HFFc6 (cell line): ENCODE measurements around the gene CDH13. TPM values are rescaled to one million over a fixed set of nuclear protein-coding genes. Genes with fewer than 3 reads are reported as not detected.
A peak's percentile ranks its signal among the peaks of the same experiment; 100 is the strongest.

ENCODE experiments used
- DNase-seq: peaks from one replicate; pipeline ENCODE4 v3.0.0-alpha.2; 2018
- H3K27ac Mint-ChIP-seq: 2 replicates; pipeline ENCODE4 v1.8.0; 2020; ENCODE audit warnings: mild to moderate bottlenecking, mixed read lengths
- H3K27me3 Mint-ChIP-seq: 2 replicates; pipeline ENCODE4 v1.8.0; 2021; ENCODE audit warnings: mild to moderate bottlenecking, moderate library complexity, mixed read lengths; ENCODE audit not compliant: insufficient read depth
- H3K36me3 Mint-ChIP-seq: 2 replicates; pipeline ENCODE4 v1.8.0; 2021; ENCODE audit warnings: low read depth, mixed read lengths
- H3K4me1 Mint-ChIP-seq: 2 replicates; pipeline ENCODE4 v1.8.0; 2020; ENCODE audit warnings: low read depth, mixed read lengths
- H3K4me3 Mint-ChIP-seq: 2 replicates; pipeline ENCODE4 v1.8.0; 2020; ENCODE audit warnings: mild to moderate bottlenecking, moderate library complexity, mixed read lengths
- H3K9me3 Mint-ChIP-seq: 2 replicates; pipeline ENCODE4 v1.8.0; 2020; ENCODE audit warnings: mild to moderate bottlenecking, mixed read lengths
- total RNA-seq, 6 experiments: library from RNA; stranded (reverse); fragmentation: NEBNext Ultra II Directional; extraction: Animal tissue kit (Norgen Biotek cat#: 25700); gene quantifications; 2 replicates in 1 of 6; 3 replicates in 5 of 6; pipeline ENCODE4 v1.2.3, GENCODE V29; 2021
- TF ChIP-seq, protein P1 (sequence below): fragments of 200-600 bp; sonication (generic); IDR thresholded peaks from 2 replicates; pipeline ENCODE4 v1.5.0; 2021; ENCODE audit warnings: antibody characterized with exemption, mild to moderate bottlenecking

Gene CDH13
- total RNA-seq, 6 experiments from 2014 or later = 3.6 to 14.7 (median 4.7) TPM

DNA sequence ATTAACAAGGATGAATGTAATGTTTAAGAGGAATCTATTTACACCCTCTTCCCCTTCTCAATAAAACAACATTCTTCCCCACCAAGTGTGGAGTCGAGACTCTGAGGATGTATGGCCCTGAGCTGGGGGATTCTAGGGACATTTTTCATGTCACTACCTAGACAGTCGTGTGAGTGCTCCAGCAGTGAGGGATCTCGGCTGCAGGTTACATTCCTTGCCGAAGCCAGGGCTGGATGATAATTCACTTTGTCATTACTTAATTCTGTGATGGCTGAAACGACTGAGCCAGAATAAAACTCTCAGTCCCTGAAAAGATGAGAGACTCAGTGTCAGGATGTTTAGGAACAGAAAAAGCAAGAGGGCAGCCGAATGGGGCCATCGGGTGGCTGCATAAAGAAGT is 1074.1 kb downstream of the CDH13 start:
- Mint-ChIP-seq H3K27ac (no peak overlapping the region), H3K36me3 (no peaks in the 10 kb centered on the region; the same call in 1 of the 2 replicates), H3K4me1 (no peaks in the 10 kb centered on the region), H3K27me3 (no peaks in the 10 kb centered on the region; the same call in none of the 2 replicates), H3K9me3 (peaks cover 41% of the 10 kb centered on the region), H3K4me3 (no peak overlapping the region)
- DNase-seq = no peak
- TF ChIP-seq, protein P1, sequence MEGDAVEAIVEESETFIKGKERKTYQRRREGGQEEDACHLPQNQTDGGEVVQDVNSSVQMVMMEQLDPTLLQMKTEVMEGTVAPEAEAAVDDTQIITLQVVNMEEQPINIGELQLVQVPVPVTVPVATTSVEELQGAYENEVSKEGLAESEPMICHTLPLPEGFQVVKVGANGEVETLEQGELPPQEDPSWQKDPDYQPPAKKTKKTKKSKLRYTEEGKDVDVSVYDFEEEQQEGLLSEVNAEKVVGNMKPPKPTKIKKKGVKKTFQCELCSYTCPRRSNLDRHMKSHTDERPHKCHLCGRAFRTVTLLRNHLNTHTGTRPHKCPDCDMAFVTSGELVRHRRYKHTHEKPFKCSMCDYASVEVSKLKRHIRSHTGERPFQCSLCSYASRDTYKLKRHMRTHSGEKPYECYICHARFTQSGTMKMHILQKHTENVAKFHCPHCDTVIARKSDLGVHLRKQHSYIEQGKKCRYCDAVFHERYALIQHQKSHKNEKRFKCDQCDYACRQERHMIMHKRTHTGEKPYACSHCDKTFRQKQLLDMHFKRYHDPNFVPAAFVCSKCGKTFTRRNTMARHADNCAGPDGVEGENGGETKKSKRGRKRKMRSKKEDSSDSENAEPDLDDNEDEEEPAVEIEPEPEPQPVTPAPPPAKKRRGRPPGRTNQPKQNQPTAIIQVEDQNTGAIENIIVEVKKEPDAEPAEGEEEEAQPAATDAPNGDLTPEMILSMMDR = no peak

DNA sequence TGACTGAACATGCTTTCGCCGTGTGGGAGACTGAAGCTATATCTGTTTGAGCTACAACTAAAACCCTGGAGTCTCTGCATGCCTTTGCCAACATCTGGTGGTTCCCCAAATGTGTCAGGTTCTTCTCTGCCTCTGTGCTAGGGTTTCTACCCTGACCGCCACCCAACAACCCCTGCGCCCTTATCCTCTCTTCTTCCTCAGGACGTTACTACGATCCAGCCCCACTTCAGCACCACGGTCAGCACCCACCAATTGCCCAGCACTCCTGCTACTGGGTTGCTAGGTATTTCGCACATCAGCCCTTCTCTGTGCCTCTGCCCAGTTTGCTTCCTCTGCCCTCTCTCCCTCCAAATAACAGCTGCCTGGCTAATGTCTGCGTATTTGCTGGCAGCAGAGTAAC is 1074.7 kb downstream of the CDH13 start:
- TF ChIP-seq, protein P1 = no peak
- Mint-ChIP-seq H3K4me3 (no peak overlapping the region), H3K36me3 (no peaks in the 10 kb centered on the region; the same call in 1 of the 2 replicates), H3K4me1 (no peaks in the 10 kb centered on the region), H3K27me3 (no peaks in the 10 kb centered on the region; the same call in none of the 2 replicates), H3K9me3 (peaks cover 47% of the 10 kb centered on the region), H3K27ac (no peak overlapping the region)
- no peak for DNase-seq

DNA sequence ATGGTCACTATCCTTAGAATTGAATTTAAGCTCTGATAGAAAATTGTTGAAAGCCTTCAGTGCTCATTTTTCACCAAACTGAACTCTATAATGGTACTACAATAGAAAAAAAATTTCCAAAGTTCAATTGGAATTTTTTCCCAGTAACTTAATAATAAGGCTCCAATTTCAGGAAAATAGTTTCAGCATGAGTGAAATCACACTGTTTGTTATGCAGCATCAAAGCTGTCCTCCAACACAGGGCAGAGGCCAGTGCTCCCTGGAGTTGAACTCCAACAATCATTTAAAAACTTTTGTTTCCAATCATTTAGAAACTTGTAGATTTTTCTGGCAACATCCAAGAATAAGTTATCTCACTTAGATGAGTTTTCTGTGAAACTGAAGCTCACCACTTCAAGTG is 1077.9 kb downstream of the CDH13 start:
- H3K36me3 Mint-ChIP-seq = no peaks in the 10 kb centered on the region; the same call in 1 of the 2 replicates
- no peak for DNase-seq
- H3K9me3 Mint-ChIP-seq = peaks cover 55% of the 10 kb centered on the region
- H3K4me1 Mint-ChIP-seq = no peaks in the 10 kb centered on the region
- H3K27ac Mint-ChIP-seq = no peak overlapping the region
- TF ChIP-seq, protein P1 = no peak
- no peaks in the 10 kb centered on the region; the same call in 1 of the 2 replicates for H3K27me3 Mint-ChIP-seq
- no peak overlapping the region for H3K4me3 Mint-ChIP-seq

DNA sequence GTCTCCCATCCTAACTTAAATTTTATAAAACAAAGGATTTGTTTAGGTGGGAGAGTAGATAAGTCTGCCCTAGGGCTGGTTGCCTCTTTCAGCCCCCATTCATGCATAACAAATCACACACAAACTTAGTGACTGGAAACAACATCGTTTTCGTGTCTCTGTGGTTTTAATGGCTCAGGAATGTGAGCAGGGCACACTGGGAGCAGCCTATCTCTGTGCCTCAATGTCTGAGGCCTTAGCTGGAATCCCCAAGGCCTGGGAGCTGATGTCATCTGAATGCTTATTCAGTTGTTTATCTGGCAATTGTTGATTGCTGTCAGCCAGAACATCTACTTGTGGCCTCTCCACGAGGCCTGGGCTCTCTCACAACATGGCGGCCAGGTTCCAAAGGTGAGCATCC is 1079.1 kb downstream of the CDH13 start:
- TF ChIP-seq, protein P1 = no peak
- Mint-ChIP-seq H3K27me3 (no peaks in the 10 kb centered on the region), H3K27ac (peak overlapping the region; percentile 69), H3K9me3 (peaks cover 61% of the 10 kb centered on the region), H3K4me3 (no peak overlapping the region), H3K36me3 (no peaks in the 10 kb centered on the region; the same call in 1 of the 2 replicates), H3K4me1 (no peaks in the 10 kb centered on the region)
- no peak for DNase-seq

DNA sequence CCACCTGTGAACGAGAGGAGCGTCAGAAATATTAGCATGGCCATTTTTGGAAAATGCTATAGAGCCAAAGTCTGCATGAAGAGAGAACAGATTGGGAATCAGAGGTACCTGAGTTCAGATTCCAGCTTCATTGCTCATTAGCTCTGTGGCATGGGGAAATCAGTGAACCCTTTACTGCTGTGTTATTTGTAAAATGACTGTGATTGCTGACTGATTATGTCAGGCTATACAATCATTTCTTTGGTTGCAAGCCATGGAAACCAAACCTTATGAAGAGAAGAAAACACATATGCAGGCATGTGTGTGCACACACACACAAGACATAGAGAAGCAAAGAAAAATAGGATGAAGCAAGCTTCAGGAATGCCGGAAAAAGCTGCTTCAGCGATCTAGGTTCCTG is 1079.6 kb downstream of the CDH13 start:
- peaks cover 59% of the 10 kb centered on the region for H3K9me3 Mint-ChIP-seq
- no peaks in the 10 kb centered on the region for H3K4me1 Mint-ChIP-seq
- TF ChIP-seq, protein P1 = no peak
- peak overlapping the region; percentile 69 for H3K27ac Mint-ChIP-seq
- H3K36me3 Mint-ChIP-seq = no peaks in the 10 kb centered on the region; the same call in 1 of the 2 replicates
- H3K27me3 Mint-ChIP-seq = no peaks in the 10 kb centered on the region
- DNase-seq = peak; percentile 7
- H3K4me3 Mint-ChIP-seq = no peak overlapping the region

DNA sequence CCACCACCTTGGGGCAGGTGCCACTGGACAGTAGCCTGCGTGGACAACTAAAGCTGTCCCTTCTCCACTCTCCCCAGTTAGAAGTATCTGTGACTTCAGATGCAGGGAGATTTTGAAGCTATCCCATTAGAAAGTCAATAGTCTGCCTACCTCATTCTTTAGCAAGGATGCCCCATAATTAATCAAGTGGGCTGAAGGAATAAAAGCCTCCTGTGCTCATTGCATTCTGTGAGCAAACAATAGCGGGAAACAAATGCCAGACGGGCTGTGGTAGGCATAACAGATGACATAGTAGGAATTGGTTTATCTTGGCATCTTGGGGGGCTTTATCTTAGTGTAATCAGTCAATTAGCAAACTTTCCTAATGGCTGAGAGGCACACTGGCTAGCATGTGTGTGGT is 1084.3 kb downstream of the CDH13 start:
- Mint-ChIP-seq H3K4me3 (no peak overlapping the region), H3K4me1 (no peaks in the 10 kb centered on the region), H3K27me3 (no peaks in the 10 kb centered on the region), H3K27ac (no peak overlapping the region), H3K9me3 (peaks cover 38% of the 10 kb centered on the region), H3K36me3 (no peaks in the 10 kb centered on the region)
- no peak for DNase-seq
- TF ChIP-seq, protein P1 = no peak
